ENCODE results near the gene CUEDC1. TPM values are rescaled to one million over a fixed set of nuclear protein-coding genes. Genes with fewer than 3 reads are reported as not detected.

The CUEDC1 gene
- total RNA-seq, 1 donor from 2014 or later, result 14.5 TPM

- DNase-seq (ENCODE audit: low read depth), result no peak
- TF ChIP-seq CTCF (conservative IDR thresholded peaks at IDR 0.05; ENCODE audit: low read depth, low read length), result no peak
- no peak overlapping the region for H3K4me3 ChIP-seq (ENCODE audit: low read depth, low read length)
Measured at GRCh38 chr17:57918017-57918895, 37.0 kb downstream of the CUEDC1 start.

- no peak for DNase-seq (ENCODE audit: low read depth)
- no peak overlapping the region for H3K4me3 ChIP-seq (ENCODE audit: low read depth, low read length)
- TF ChIP-seq CTCF (conservative IDR thresholded peaks at IDR 0.05; ENCODE audit: low read depth, low read length), result no peak
Measured at GRCh38 chr17:57916925-57917858, 38.0 kb downstream of the CUEDC1 start.

- DNase-seq (ENCODE audit: low read depth), result no peak
- TF ChIP-seq CTCF (conservative IDR thresholded peaks at IDR 0.05; ENCODE audit: low read depth, low read length), result no peak
- no peak overlapping the region for H3K4me3 ChIP-seq (ENCODE audit: low read depth, low read length)
Measured at GRCh38 chr17:57915985-57916757, 39.0 kb downstream of the CUEDC1 start.

GRCh38 chr17:57915544-57915943, 39.7 kb downstream of the CUEDC1 start:
- no peak for DNase-seq (ENCODE audit: low read depth)
- H3K4me3 ChIP-seq (ENCODE audit: low read depth, low read length), result no peak overlapping the region
- TF ChIP-seq CTCF (conservative IDR thresholded peaks at IDR 0.05; ENCODE audit: low read depth, low read length), result no peak

- no peak for DNase-seq (ENCODE audit: low read depth)
- no peak for TF ChIP-seq CTCF (conservative IDR thresholded peaks at IDR 0.05; ENCODE audit: low read depth, low read length)
- H3K4me3 ChIP-seq (ENCODE audit: low read depth, low read length), result no peak overlapping the region
Measured at GRCh38 chr17:57914273-57915142, 40.7 kb downstream of the CUEDC1 start.
